ENCODE data around the gene KLK11.

The KLK11 gene

DNA sequence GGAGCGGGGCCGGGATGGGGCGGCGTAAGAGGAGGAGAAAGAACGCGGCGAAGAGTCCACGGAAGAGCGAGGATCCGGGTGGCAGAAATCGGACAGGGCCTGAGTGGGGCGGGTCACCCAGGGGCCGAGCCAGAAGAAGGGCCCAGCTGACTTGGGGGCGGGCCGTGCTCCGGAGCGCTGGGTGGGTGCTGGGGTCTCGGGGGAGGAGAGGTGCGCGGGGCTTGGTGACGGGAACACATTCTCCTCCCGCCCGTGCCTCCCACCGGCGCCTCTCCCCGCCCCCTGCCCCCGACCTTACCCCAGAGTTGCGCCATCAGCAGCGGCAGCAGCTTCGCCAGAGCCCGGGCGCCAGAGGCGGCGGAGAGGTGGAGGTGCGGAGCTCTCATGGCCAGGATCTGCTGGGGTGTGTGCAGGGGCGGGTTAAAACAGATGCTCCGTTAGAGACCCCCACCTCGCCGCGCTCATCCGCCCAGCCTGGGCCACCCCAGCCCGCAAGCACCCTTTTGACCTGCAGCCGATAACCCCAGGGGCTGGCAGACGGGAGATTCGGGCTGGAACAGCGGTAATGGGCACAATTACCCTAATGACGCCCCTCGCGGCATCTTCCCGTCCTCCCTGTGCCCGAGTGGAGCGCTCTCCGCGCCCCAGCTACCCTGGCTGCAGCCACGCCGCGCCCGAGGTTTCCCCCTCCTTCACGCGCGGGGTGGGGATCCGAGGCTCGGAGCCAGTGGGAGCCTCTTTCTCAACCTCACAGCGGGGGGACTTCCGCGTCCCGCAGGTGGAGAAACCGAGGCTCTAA, 7.5 kb downstream of the KLK11 start:
- in situ Hi-C loops (cut with MboI; ENCODE audit: low pct_unique_long_range_greater_than_20kb, low sequenced_read_pairs, unreplicated experiment) = no loop called here
- no peak for DNase-seq (ENCODE audit: low spot score)
- TF ChIP-seq CTCF (IDR thresholded peaks at IDR 0.05; ENCODE audit: extremely low read depth, insufficient read depth, missing control alignments) = no peak

DNA sequence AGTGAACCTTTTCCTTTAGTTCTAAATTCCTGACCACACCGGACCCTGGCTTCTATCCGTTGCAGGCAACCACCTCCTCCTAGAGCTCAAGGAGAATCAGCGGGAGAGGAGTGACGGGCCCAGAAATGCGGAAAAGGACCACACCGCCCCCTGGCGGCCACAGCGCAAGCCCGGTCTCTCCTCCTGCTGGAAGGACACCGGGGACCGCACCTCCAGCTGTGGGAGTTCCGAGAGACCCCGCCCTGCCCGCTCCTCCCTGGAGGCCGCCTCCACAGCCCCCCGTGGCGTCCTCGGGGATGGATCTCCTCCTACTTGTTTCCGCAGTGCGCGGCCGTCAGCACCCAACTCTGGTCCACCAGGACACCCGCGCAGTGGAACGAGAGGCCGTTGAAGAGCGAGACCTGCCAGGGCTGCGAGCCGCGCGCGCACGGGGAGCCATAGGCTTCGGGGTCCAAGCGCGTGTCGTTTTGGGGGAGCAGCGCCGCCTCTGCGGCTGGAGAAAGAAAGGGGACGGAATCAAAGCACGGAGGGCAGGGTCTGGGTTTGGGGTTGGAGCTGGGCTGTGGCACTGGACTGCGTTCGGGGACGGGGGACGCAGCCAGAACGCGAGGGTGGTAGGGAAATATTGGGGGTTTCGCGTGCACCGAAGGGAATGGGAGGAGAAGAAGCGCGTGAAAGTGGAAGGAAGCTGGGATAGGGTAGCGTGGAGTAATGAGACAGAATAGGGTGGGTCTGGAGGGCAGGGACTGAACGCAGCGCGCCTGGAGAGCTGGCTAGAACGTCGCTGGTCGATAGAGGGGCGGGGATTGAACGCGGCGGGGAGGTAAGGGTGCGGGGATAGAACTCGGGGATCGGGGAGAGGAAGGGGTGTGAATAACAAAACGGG, 9.4 kb downstream of the KLK11 start:
- TF ChIP-seq CTCF (IDR thresholded peaks at IDR 0.05; ENCODE audit: extremely low read depth, insufficient read depth, missing control alignments) = peak; percentile 96
- in situ Hi-C loops (cut with MboI; ENCODE audit: low pct_unique_long_range_greater_than_20kb, low sequenced_read_pairs, unreplicated experiment) = no loop called here
- peak; percentile 93 for DNase-seq (ENCODE audit: low spot score)

GRCh38 chr19:51015691-51016267, 10.6 kb downstream of the KLK11 start:
- no peak for TF ChIP-seq CTCF (IDR thresholded peaks at IDR 0.05; ENCODE audit: extremely low read depth, insufficient read depth, missing control alignments)
- in situ Hi-C loops (cut with MboI; ENCODE audit: low pct_unique_long_range_greater_than_20kb, low sequenced_read_pairs, unreplicated experiment) = no loop called here

GRCh38 chr19:51014242-51014641, 12.2 kb downstream of the KLK11 start:
- in situ Hi-C loops (cut with MboI; ENCODE audit: low pct_unique_long_range_greater_than_20kb, low sequenced_read_pairs, unreplicated experiment) = no loop called here
- DNase-seq (ENCODE audit: low spot score) = no peak
- no peak for TF ChIP-seq CTCF (IDR thresholded peaks at IDR 0.05; ENCODE audit: extremely low read depth, insufficient read depth, missing control alignments)

More at GRCh38 chr19:51015691-51016267, 10.6 kb downstream of the KLK11 start:
- DNase-seq (ENCODE audit: low spot score) = no peak

DNA sequence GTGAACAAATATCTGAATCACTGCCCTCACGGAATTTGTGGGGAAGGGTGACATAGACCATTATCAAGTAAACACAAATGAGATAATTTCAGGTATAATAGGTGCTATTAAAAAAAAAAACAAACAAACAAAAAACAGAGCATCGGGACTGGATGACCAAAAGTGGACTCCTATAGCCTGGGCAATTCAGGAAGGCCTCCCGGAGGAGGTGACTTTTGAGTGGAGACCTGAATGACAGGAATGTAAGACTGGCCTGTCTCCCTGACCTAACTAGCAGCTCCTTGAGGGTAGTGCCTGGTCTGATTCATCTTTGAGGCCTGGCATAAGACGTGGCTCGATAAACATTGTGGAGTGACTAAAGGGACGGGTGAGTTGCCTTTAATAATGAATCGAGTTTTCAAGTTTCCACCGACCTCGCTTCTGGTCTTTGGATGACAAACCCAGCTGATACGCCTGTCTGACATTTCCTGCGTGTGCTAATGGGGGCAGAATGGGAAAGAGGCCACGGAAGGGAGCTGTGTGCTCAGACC, 13.7 kb downstream of the KLK11 start:
- DNase-seq (ENCODE audit: low spot score) = no peak
- TF ChIP-seq CTCF (IDR thresholded peaks at IDR 0.05; ENCODE audit: extremely low read depth, insufficient read depth, missing control alignments) = no peak
- in situ Hi-C loops (cut with MboI; ENCODE audit: low pct_unique_long_range_greater_than_20kb, low sequenced_read_pairs, unreplicated experiment) = no loop called here

DNA sequence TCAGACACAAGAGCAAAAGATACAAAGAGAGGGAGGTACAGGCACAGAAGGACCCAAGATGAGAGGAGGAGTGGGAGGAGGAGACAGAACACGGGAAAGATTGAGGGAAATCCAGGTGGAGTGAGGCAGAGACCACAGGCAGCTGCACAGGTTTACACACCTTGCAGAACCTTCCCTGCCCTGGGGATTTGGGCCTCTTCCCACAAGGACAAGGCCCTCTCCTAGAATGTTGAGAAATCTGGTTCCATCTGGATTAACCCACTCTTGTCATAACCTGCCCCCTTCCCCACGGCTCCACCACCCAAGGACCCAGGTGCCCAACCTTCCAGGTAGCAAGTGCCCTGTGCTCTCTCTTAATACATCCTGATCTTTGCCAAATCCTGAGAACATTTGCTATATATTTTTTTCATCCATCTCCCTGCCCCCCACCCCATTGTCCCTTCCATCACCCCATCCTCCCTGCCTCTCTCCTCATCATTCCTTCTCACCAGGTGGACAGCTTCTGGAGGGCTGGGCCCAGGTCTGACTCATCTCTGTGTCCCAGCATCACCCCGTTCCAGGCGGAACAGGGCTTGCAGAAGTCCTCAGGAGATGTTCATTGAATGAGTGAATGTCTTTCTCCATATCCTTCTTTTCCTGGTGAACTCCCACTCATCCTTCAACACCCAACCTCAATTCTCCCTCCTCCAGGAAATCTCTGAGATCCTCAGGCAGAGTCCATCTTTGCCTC, 16.2 kb downstream of the KLK11 start:
- no peak for TF ChIP-seq CTCF (IDR thresholded peaks at IDR 0.05; ENCODE audit: extremely low read depth, insufficient read depth, missing control alignments)
- in situ Hi-C loops (cut with MboI; ENCODE audit: low pct_unique_long_range_greater_than_20kb, low sequenced_read_pairs, unreplicated experiment) = no loop called here
- no peak for DNase-seq (ENCODE audit: low spot score)

Data from GM13977 (cell line).